Choroid plexus epithelial cell (primary cell): ENCODE measurements around the gene NANOS3.
A peak's percentile ranks its signal among the peaks of the same experiment; 100 is the strongest.
"Not testable (repeated sequence)": the region's sequence is repeated elsewhere in the genome, so short reads cannot be mapped to it uniquely, and the experiment has no call there.

Source experiments
- DNase-seq: peaks from one replicate; pipeline ENCODE4 v3.0.0-alpha.2; 2010; ENCODE audit warnings: low read depth
- H3K4me3 ChIP-seq: 2 replicates; pipeline ENCODE4 v1.5.1; 2011; ENCODE audit warnings: low read depth, mild to moderate bottlenecking, control low read depth, low read length, moderate library complexity
- TF ChIP-seq, protein P1 (sequence below): conservative IDR thresholded peaks from 2 replicates; pipeline ENCODE4 v1.5.1; 2011; ENCODE audit warnings: low read depth, mild to moderate bottlenecking, control low read depth, inconsistent platforms, low read length, moderate library complexity

Gene NANOS3

DNA sequence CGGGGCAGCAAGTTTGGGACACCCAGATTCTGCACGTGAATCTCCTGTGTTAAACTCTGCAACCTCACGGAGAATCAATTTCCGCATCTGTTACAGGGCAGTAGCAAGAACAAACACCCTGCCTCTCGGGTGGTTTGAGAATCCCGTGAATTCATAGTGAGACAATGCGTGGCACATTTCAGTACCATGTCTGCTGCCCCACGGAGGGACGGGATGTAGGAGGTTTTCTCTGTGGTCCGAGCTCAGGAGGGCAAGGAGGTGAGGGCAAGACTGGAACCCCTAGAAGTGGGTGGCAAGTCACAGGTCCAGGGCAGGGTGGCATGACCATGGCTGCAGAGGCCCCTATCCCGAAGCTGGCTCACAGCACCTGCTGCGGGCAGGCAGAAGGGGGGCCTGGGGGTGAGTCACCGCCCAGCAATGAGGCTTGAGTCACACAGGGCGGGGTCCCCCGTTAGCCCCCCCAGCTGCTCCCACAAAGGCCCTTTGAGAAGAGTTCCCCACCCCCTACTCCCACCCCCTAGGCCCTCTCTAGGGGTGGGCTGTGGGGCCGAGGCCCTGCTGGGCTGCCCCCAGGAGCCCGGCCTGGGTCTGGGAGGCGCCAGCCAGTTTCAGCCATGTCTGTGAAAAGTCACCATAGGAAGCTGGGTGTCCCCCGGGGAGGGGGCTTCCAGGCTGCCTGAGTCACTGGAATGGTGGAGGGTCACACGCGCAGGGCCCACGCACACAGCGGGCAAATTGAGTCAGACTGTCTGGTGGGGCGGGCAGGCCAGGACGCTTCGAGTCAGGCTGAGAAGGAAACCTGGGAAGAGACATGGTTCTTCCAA lies 25.8 kb upstream of the NANOS3 start:
- TF ChIP-seq, protein P1, sequence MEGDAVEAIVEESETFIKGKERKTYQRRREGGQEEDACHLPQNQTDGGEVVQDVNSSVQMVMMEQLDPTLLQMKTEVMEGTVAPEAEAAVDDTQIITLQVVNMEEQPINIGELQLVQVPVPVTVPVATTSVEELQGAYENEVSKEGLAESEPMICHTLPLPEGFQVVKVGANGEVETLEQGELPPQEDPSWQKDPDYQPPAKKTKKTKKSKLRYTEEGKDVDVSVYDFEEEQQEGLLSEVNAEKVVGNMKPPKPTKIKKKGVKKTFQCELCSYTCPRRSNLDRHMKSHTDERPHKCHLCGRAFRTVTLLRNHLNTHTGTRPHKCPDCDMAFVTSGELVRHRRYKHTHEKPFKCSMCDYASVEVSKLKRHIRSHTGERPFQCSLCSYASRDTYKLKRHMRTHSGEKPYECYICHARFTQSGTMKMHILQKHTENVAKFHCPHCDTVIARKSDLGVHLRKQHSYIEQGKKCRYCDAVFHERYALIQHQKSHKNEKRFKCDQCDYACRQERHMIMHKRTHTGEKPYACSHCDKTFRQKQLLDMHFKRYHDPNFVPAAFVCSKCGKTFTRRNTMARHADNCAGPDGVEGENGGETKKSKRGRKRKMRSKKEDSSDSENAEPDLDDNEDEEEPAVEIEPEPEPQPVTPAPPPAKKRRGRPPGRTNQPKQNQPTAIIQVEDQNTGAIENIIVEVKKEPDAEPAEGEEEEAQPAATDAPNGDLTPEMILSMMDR = no peak
- DNase-seq = peak; percentile 92
- peak overlapping the region; percentile 25 for H3K4me3 ChIP-seq

DNA sequence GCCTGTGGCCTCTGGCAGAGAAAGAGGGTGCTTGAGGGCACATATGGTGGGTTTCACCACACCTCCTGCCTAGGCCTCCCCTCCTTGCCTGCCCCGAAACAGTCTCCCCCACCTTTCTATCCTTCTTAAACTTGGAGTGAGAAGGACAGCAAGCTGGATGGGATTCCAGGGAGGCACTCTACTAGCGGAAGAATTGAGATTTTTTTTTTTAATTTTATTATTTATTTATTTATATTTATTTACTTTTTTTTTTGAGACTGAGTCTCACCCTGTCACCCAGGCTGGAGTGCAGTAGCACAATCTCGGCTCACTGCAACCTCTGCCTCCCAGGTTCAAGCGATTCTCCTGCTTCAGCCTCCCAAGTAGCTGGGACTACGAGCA lies 25.2 kb upstream of the NANOS3 start:
- not testable (repeated sequence) for H3K4me3 ChIP-seq, DNase-seq

- DNase-seq, H3K4me3 ChIP-seq: not testable (repeated sequence)
Measured at GRCh38 chr19:13852171-13852707, 24.7 kb upstream of the NANOS3 start.

DNA sequence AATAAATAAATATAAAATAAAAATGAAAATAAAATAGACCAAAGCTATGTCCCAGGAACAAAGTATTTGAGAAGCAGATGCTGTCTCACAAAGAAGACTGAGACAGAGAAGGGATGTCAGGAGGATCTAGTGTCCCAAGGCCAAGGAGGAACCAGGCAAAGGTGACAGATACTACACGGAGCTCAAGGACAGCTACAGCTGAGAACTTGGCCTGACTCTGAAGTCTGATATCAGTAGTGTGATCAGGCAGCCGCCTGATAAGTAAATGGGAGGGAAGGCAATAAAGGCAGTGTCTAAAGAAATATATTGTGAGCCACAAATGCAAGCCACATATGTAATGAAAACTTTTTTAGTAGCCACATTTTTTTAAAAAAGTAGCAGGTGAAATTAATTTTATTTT lies 20.4 kb upstream of the NANOS3 start:
- H3K4me3 ChIP-seq = no peak overlapping the region
- TF ChIP-seq, protein P1 = no peak
- no peak for DNase-seq

DNA sequence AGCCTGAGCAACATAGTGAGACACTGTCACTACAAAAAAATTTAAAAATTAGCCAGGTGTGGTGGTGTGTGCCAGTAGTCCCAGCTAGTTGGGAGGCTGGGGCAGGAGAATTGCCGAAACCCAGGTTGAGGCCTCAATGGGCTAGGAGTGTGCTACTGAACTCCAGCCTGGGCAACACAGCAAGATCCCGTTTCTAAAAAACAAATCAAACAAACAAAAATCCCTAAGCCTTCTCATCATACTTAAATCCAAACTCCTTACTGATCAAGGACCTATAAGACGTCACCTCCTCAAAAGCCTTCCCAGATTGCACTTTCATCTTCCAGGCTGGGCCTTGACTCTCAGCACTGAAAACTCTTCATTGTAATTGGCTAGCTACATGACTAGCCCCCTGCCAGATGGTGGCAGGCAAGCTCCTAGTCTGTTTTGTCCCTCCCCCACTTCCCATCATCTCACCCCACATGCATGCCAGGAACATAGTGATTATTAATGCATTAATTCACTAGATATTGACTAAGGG lies 17.5 kb upstream of the NANOS3 start:
- H3K4me3 ChIP-seq = no peak overlapping the region
- peak; percentile 63 for DNase-seq
- TF ChIP-seq, protein P1 = peak; percentile 27

DNA sequence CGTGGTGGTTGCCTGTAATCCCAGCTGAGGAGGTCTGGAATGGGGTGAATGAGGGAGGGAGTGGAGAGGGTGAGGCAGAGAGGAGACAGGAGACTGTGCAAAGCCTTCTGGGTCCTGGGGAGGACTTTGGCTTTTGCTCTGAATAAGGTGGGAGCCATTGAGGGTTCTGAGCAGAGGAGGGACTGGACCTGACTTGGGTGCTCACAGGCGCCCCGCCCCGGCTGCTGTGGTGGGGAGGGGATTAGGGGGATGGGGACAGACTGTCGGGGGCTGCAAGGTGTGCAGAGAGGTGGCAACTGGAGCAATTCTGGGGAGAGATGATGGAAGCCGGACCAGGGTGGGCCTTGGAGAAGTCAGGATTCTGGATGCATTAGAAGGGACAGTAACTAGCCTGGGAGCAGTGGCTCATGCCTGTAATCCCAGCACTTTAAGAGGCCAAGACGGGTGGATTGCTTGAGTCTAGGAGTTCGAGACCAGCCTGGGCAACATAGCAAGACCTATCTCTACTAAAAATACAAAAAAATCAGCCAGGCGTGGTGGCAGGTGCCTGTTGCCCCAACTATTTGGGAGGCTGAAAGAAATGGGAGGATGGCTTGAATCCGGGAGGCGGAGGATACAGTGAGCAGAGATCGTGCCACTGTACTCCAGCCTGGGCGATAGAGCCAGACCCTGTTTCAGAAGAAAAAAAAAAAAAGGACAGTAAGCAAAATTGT lies 16.1 kb upstream of the NANOS3 start:
- H3K4me3 ChIP-seq = no peak overlapping the region
- DNase-seq = no peak
- TF ChIP-seq, protein P1 = no peak

GRCh38 chr19:13861392-13861713 lies 15.6 kb upstream of the NANOS3 start:
- TF ChIP-seq, protein P1 = no peak
- no peak for DNase-seq
- H3K4me3 ChIP-seq = peak overlapping the region; percentile 56
